GM23338 (cell line): ENCODE results near the gene CGGBP1. TPM values are rescaled to one million over a fixed set of nuclear protein-coding genes. Genes with fewer than 3 reads are reported as not detected.

ENCODE experiments used
- ATAC-seq: fragments of 200-7000 bp; cut with Tn5 transposase; 3 replicates; pipeline ENCODE4 v1.9.1; 2020
- DNase-seq: peaks from one replicate; pipeline ENCODE4 v3.0.0-alpha.2; 2015; ENCODE audit warnings: low spot score
- H2AFZ ChIP-seq: fragments of 200-600 bp; sonication (generic); 2 replicates; pipeline ENCODE4 v1.8.0; 2016; ENCODE audit warnings: antibody characterized with exemption, mild to moderate bottlenecking, moderate library complexity
- H3F3A ChIP-seq: fragments of 200-600 bp; sonication (generic); replicated peaks from 2 replicates; pipeline ENCODE4 v1.8.0; 2017; ENCODE audit warnings: antibody characterized with exemption, mixed run types, low read depth
- H3K27ac ChIP-seq: fragments of 200-600 bp; sonication (generic); 2 replicates; pipeline ENCODE4 v1.6.1; 2016; ENCODE audit warnings: low read depth
- H3K27me3 ChIP-seq: fragments of 200-600 bp; sonication (generic); 2 replicates; pipeline ENCODE4 v1.8.0; 2016; ENCODE audit warnings: mild to moderate bottlenecking, mixed run types, moderate library complexity; ENCODE audit not compliant: insufficient read depth
- H3K36me3 ChIP-seq: fragments of 200-600 bp; sonication (generic); 2 replicates; pipeline ENCODE4 v1.8.0; 2016; ENCODE audit warnings: mild to moderate bottlenecking; ENCODE audit not compliant: insufficient read depth
- H3K4me1 ChIP-seq: fragments of 200-600 bp; sonication (generic); 2 replicates; pipeline ENCODE4 v1.8.0; 2016; ENCODE audit warnings: mild to moderate bottlenecking, moderate library complexity; ENCODE audit not compliant: insufficient read depth
- H3K4me2 ChIP-seq: fragments of 200-600 bp; sonication (generic); 2 replicates; pipeline ENCODE4 v1.7.1; 2017; ENCODE audit warnings: mixed run types
- H3K4me3 ChIP-seq: fragments of 200-600 bp; sonication (generic); 2 replicates; pipeline ENCODE4 v1.6.1; 2016; ENCODE audit warnings: mixed run types
- H3K79me2 ChIP-seq: fragments of 200-600 bp; sonication (generic); replicated peaks from 2 replicates; pipeline ENCODE4 v1.8.0; 2017; ENCODE audit warnings: mild to moderate bottlenecking; ENCODE audit not compliant: insufficient read depth
- H3K9me2 ChIP-seq: fragments of 200-600 bp; sonication (generic); 2 replicates; pipeline ENCODE4 v1.8.0; 2017; ENCODE audit not compliant: insufficient read depth
- H4K20me1 ChIP-seq: fragments of 200-600 bp; sonication (generic); replicated peaks from 2 replicates; pipeline ENCODE4 v1.8.0; 2017; ENCODE audit warnings: mild to moderate bottlenecking; ENCODE audit not compliant: insufficient read depth
- H3K27ac Mint-ChIP-seq: 2 replicates; pipeline ENCODE4 v1.8.0; 2020; ENCODE audit warnings: inconsistent platforms, mild to moderate bottlenecking, moderate library complexity, mixed read lengths
- H3K27me3 Mint-ChIP-seq: 3 replicates; pipeline ENCODE4 v1.8.0; 2022; ENCODE audit warnings: low read depth, mild to moderate bottlenecking, moderate library complexity, mixed read lengths, inconsistent platforms; ENCODE audit not compliant: insufficient read depth, poor library complexity
- H3K36me3 Mint-ChIP-seq: 3 replicates; pipeline ENCODE4 v1.8.0; 2021; ENCODE audit warnings: low read depth, mild to moderate bottlenecking, inconsistent platforms, moderate library complexity, mixed read lengths
- H3K4me1 Mint-ChIP-seq: 3 replicates; pipeline ENCODE4 v1.8.0; 2020; ENCODE audit warnings: mild to moderate bottlenecking, inconsistent platforms, mixed read lengths
- H3K4me3 Mint-ChIP-seq: 3 replicates; pipeline ENCODE4 v1.8.0; 2021; ENCODE audit warnings: moderate library complexity, mild to moderate bottlenecking, inconsistent platforms, mixed read lengths
- H3K9me3 Mint-ChIP-seq: 3 replicates; pipeline ENCODE4 v1.8.0; 2020; ENCODE audit warnings: moderate library complexity, mild to moderate bottlenecking, inconsistent platforms, mixed read lengths
- CTCF ChIP-seq, 2 experiments: fragments of 200-600 bp in 1 of 2; sonication (generic) in 1 of 2; conservative IDR thresholded peaks; 2 replicates each; pipeline versions ENCODE4 v1.5.1 to v1.6.1; 2016 to 2017; ENCODE audit warnings: antibody characterized with exemption in 2 of 2, low read depth in 2 of 2, mild to moderate bottlenecking in 2 of 2, moderate library complexity in 1 of 2
- ETS1 ChIP-seq: IDR thresholded peaks from 2 replicates; pipeline ENCODE4 v1.6.1; 2016; ENCODE audit warnings: antibody characterized with exemption
- JUNB ChIP-seq: IDR thresholded peaks from one replicate; pipeline ENCODE4 v1.6.1; 2016; ENCODE audit warnings: antibody characterized with exemption; ENCODE audit not compliant: unreplicated experiment
- NANOG ChIP-seq: IDR thresholded peaks from 2 replicates; pipeline ENCODE4 v1.6.1; 2016; ENCODE audit warnings: antibody characterized with exemption, borderline replicate concordance
- STAT1 ChIP-seq: IDR thresholded peaks from one replicate; pipeline ENCODE4 v1.6.1; 2016; ENCODE audit warnings: antibody characterized with exemption; ENCODE audit not compliant: unreplicated experiment
- ZNF462 ChIP-seq: fragments of 250-450 bp; sonication (Bioruptor Pico); IDR thresholded peaks from 2 replicates; pipeline ENCODE4 v1.5.0; 2020; ENCODE audit warnings: mild to moderate bottlenecking, moderate library complexity
- polyA plus RNA-seq: library from polyadenylated mRNA; unstranded; fragments of >200 nt; fragmentation: Nextera tagmentation; extraction: Ambion mirVana; gene quantifications from 2 replicates; pipeline ENCODE4 v1.2.1, GENCODE V29; 2016
- total RNA-seq: library from RNA; depleted of rRNA; stranded (reverse); fragments of >200 nt; shearing (Covaris generic); gene quantifications from 2 replicates; pipeline ENCODE4 v1.2.3, GENCODE V29; 2014

Gene CGGBP1
- total and polyA plus RNA-seq, 2 experiments from 2014 or later = 55.5 to 63.5 TPM

GRCh38 chr3:88084097-88084501 is 25.3 kb upstream of the CGGBP1 start (continued):
- TF ChIP-seq ZNF462 (CRISPR knock-in tag) (no peak), JUNB (no peak), CTCF (conservative IDR thresholded peaks at IDR 0.05; ENCODE audit: low read depth in 2 of 2) (no peak), STAT1 (no peak), NANOG (no peak)

GRCh38 chr3:88082854-88083253 is 24.0 kb upstream of the CGGBP1 start:
- no peak overlapping the region; the same call in 1 of the 2 replicates for H3K27ac Mint-ChIP-seq
- 0 out of 3 replicates have a peak, but pooled peaks cover 2% of the 10 kb centered on the region for H3K9me3 Mint-ChIP-seq
- H3K36me3 Mint-ChIP-seq = peaks cover 17% of the 10 kb centered on the region
- peaks cover 2% of the 10 kb centered on the region for H3K27me3 Mint-ChIP-seq
- no peak overlapping the region for H3K4me2 ChIP-seq
- H3K9me2 ChIP-seq = no peaks in the 10 kb centered on the region
- peaks cover 44% of the 10 kb centered on the region for H3K79me2 ChIP-seq
- H4K20me1 ChIP-seq = no peaks in the 10 kb centered on the region
- no peaks in the 10 kb centered on the region for H3F3A ChIP-seq
- no peak overlapping the region for H3K27ac ChIP-seq
- H3K27me3 ChIP-seq = no peaks in the 10 kb centered on the region
- H3K4me3 Mint-ChIP-seq = no peak overlapping the region
- peaks cover 10% of the 10 kb centered on the region; the same call in 2 of the 3 replicates for H3K4me1 Mint-ChIP-seq
- no peak overlapping the region for H2AFZ ChIP-seq
- DNase-seq (no peak), ATAC-seq (no peak)
- no peaks in the 10 kb centered on the region for H3K36me3 ChIP-seq
- no peaks in the 10 kb centered on the region for H3K4me1 ChIP-seq
- no peak overlapping the region for H3K4me3 ChIP-seq
- TF ChIP-seq ETS1 = no peak
- no peak for TF ChIP-seq ZNF462 (CRISPR knock-in tag)
